WI38 (cell line): ENCODE results near the gene ACACA.
A peak's percentile ranks its signal among the peaks of the same experiment; 100 is the strongest.

Experiments used
- H3K4me3 ChIP-seq: 2 replicates; pipeline ENCODE4 v1.5.1; 2011; ENCODE audit warnings: low read depth, mild to moderate bottlenecking, control low read depth, low read length
- CTCF ChIP-seq: IDR thresholded peaks from 2 replicates; pipeline ENCODE4 v1.5.1; 2012; ENCODE audit warnings: low read depth, mild to moderate bottlenecking, control low read depth, low read length

Gene ACACA

GRCh38 chr17:37246085-37246484 lies 160.6 kb downstream of the ACACA start:
- TF ChIP-seq CTCF: no peak
- no peak overlapping the region for H3K4me3 ChIP-seq

GRCh38 chr17:37240381-37240780 lies 166.3 kb downstream of the ACACA start:
- no peak for TF ChIP-seq CTCF
- H3K4me3 ChIP-seq: no peak overlapping the region

GRCh38 chr17:37239690-37240334 lies 166.8 kb downstream of the ACACA start:
- peak; percentile 50; the same call in 1 of the 2 replicates for TF ChIP-seq CTCF
- no peak overlapping the region for H3K4me3 ChIP-seq

- H3K4me3 ChIP-seq: no peak overlapping the region
- no peak for TF ChIP-seq CTCF
Observed at GRCh38 chr17:37234106-37234505, 172.5 kb downstream of the ACACA start.

- H3K4me3 ChIP-seq: no peak overlapping the region
- TF ChIP-seq CTCF: no peak
Observed at GRCh38 chr17:37233036-37233435, 173.6 kb downstream of the ACACA start.

GRCh38 chr17:37231887-37232286 lies 174.7 kb downstream of the ACACA start:
- no peak overlapping the region for H3K4me3 ChIP-seq
- no peak for TF ChIP-seq CTCF

GRCh38 chr17:37230633-37231032 lies 176.0 kb downstream of the ACACA start:
- no peak for TF ChIP-seq CTCF
- H3K4me3 ChIP-seq: no peak overlapping the region
